Activated T-helper 9 cell treated with anti-CD3 and anti-CD28 coated beads, Interleukin-2, amount 50 U/mL, for 16 hours (primary cell): Measurements from ENCODE around the gene SEMA4B.
A peak's percentile ranks its signal among the peaks of the same experiment; 100 is the strongest.
"Not testable (repeated sequence)": the region's sequence is repeated elsewhere in the genome, so short reads cannot be mapped to it uniquely, and the experiment has no call there.

Experiments
- DNase-seq: peaks from one replicate; pipeline ENCODE4 v3.0.0-alpha.2; 2020; ENCODE audit warnings: low read depth

Gene SEMA4B

GRCh38 chr15:90227816-90228772, 27.0 kb downstream of the SEMA4B start:
- DNase-seq = no peak

- no peak for DNase-seq
Observed at GRCh38 chr15:90228960-90229359, 27.8 kb downstream of the SEMA4B start.

- no peak for DNase-seq
Observed at GRCh38 chr15:90230071-90230494, 29.0 kb downstream of the SEMA4B start.

GRCh38 chr15:90230610-90231009, 29.5 kb downstream of the SEMA4B start:
- no peak for DNase-seq

- peak; percentile 57 for DNase-seq
Observed at GRCh38 chr15:90231028-90232017, 30.2 kb downstream of the SEMA4B start.

- DNase-seq = no peak
Observed at GRCh38 chr15:90232196-90232595, 31.1 kb downstream of the SEMA4B start.

GRCh38 chr15:90232941-90233386, 31.8 kb downstream of the SEMA4B start:
- DNase-seq = no peak

GRCh38 chr15:90233387-90234095, 32.4 kb downstream of the SEMA4B start, which contains the start of gene CIB1:
CIB1 (minus strand) TSS chr15:90233941; CDS start chr15:90233885, 56 bp downstream.
- DNase-seq = peak; percentile 96

GRCh38 chr15:90234096-90234988, 33.2 kb downstream of the SEMA4B start, which contains the start of gene GDPGP1:
GDPGP1 (plus strand) TSS chr15:90234209; CDS start chr15:90240909, 6,700 bp downstream.
- no peak for DNase-seq

- no peak for DNase-seq
Observed at GRCh38 chr15:90239371-90239770, 38.2 kb downstream of the SEMA4B start.

- no peak for DNase-seq
Observed at GRCh38 chr15:90240856-90241255, 39.7 kb downstream of the SEMA4B start.

GRCh38 chr15:90241343-90242192, 40.4 kb downstream of the SEMA4B start:
- DNase-seq = no peak

- no peak for DNase-seq
Observed at GRCh38 chr15:90243943-90244639, 43.0 kb downstream of the SEMA4B start.

- DNase-seq = no peak
Observed at GRCh38 chr15:90248789-90249202, 47.7 kb downstream of the SEMA4B start.

- DNase-seq = peak; percentile 60
Observed at GRCh38 chr15:90249203-90249863, 48.2 kb downstream of the SEMA4B start, which contains the start of gene TTLL13. TTLL13 (plus strand) TSS chr15:90249556; CDS start chr15:90250631, 1,075 bp downstream.

- DNase-seq = no peak
Observed at GRCh38 chr15:90257776-90258175, 56.6 kb downstream of the SEMA4B start.

- DNase-seq = no peak
Observed at GRCh38 chr15:90259524-90259923, 58.4 kb downstream of the SEMA4B start.

GRCh38 chr15:90260731-90261130, 59.6 kb downstream of the SEMA4B start:
- not testable (repeated sequence) for DNase-seq
